Stimulated activated CD8-positive, alpha-beta memory T cell treated with anti-CD3 and anti-CD28 coated beads, Interleukin-4, amount 100 ng/mL, for 4 hours (primary cell): ENCODE data around the gene KRT7.

Experiments
- DNase-seq, 2 donors: peaks; one replicate each; pipeline ENCODE4 v3.0.0-alpha.2; 2020; ENCODE audit warnings: low read depth in 2 of 2, low spot score in 1 of 2

Gene KRT7

GRCh38 chr12:52232674-52233461 is at the start of gene KRT7:
Gene KRT7 (plus strand): TSS chr12:52233243. CDS start chr12:52233297, 54 bp downstream.
- no peak for DNase-seq

GRCh38 chr12:52183544-52183910 is 49.5 kb upstream of the KRT7 start:
- DNase-seq = no peak

- DNase-seq = no peak
These were observed 49.1 kb upstream of the KRT7 start for GRCh38 chr12:52183971-52184370.

GRCh38 chr12:52184813-52185212 is 48.2 kb upstream of the KRT7 start:
- no peak for DNase-seq

- DNase-seq = no peak
These were observed 47.6 kb upstream of the KRT7 start for GRCh38 chr12:52185400-52185967.

GRCh38 chr12:52186118-52186840 is 46.8 kb upstream of the KRT7 start:
- no peak for DNase-seq

GRCh38 chr12:52187206-52187605 is 45.8 kb upstream of the KRT7 start:
- no peak for DNase-seq

- DNase-seq = no peak
These were observed 45.4 kb upstream of the KRT7 start for GRCh38 chr12:52187640-52188039.

- DNase-seq = no peak
These were observed 44.4 kb upstream of the KRT7 start for GRCh38 chr12:52188658-52189057.

- no peak for DNase-seq
These were observed 43.5 kb upstream of the KRT7 start for GRCh38 chr12:52189376-52190174.

GRCh38 chr12:52190860-52191729 is 41.9 kb upstream of the KRT7 start:
- DNase-seq = no peak

GRCh38 chr12:52191841-52192791 is 40.9 kb upstream of the KRT7 start, which contains the start of gene KRT80:
Gene KRT80 (minus strand): TSS chr12:52192014. CDS start chr12:52191902, 112 bp downstream.
- DNase-seq = no peak

GRCh38 chr12:52193532-52193931 is 39.5 kb upstream of the KRT7 start:
- DNase-seq = no peak

GRCh38 chr12:52193991-52194390 is 39.1 kb upstream of the KRT7 start:
- DNase-seq = no peak

- DNase-seq = no peak
These were observed 37.8 kb upstream of the KRT7 start for GRCh38 chr12:52195065-52195730.

- DNase-seq = no peak
These were observed 35.4 kb upstream of the KRT7 start for GRCh38 chr12:52197371-52198231.

- DNase-seq = no peak
These were observed 34.4 kb upstream of the KRT7 start for GRCh38 chr12:52198454-52199215.
